Measurements from ENCODE around the gene KLHL13.

The KLHL13 gene

GRCh38 chrX:117977526-117977925, 139.1 kb downstream of the KLHL13 start:
- H3K36me3 ChIP-seq (ENCODE audit: control insufficient read depth, low read length) = no peaks in the 10 kb centered on the region
- H3K9me2 ChIP-seq (replicated peaks; ENCODE audit: control insufficient read depth, low read length) = no peaks in the 10 kb centered on the region
- no peak overlapping the region for H3K4me3 ChIP-seq (ENCODE audit: low read length)
- no peaks in the 10 kb centered on the region for H3K4me1 ChIP-seq (ENCODE audit: control insufficient read depth, low read length)
- H3K27me3 ChIP-seq (ENCODE audit: control insufficient read depth, low read length) = no peaks in the 10 kb centered on the region
- no peaks in the 10 kb centered on the region for H3F3A ChIP-seq (ENCODE audit: control insufficient read depth, insufficient read depth)
- H3K27ac ChIP-seq (ENCODE audit: low read depth, low read length) = no peak overlapping the region
- H4K20me1 ChIP-seq (ENCODE audit: control insufficient read depth, insufficient read depth, low read depth, low read length) = no peaks in the 10 kb centered on the region
- H3K79me2 ChIP-seq (ENCODE audit: control insufficient read depth, low read length) = no peaks in the 10 kb centered on the region
- H3K4me2 ChIP-seq (ENCODE audit: low read length) = no peak overlapping the region
- H3K9me3 ChIP-seq (ENCODE audit: control insufficient read depth, insufficient read depth, low read length) = no peaks in the 10 kb centered on the region
- TF ChIP-seq EZH2phosphoT487 (IDR thresholded peaks at IDR 0.05; ENCODE audit: borderline replicate concordance, low read length) = no peak
- TF ChIP-seq, protein P1, sequence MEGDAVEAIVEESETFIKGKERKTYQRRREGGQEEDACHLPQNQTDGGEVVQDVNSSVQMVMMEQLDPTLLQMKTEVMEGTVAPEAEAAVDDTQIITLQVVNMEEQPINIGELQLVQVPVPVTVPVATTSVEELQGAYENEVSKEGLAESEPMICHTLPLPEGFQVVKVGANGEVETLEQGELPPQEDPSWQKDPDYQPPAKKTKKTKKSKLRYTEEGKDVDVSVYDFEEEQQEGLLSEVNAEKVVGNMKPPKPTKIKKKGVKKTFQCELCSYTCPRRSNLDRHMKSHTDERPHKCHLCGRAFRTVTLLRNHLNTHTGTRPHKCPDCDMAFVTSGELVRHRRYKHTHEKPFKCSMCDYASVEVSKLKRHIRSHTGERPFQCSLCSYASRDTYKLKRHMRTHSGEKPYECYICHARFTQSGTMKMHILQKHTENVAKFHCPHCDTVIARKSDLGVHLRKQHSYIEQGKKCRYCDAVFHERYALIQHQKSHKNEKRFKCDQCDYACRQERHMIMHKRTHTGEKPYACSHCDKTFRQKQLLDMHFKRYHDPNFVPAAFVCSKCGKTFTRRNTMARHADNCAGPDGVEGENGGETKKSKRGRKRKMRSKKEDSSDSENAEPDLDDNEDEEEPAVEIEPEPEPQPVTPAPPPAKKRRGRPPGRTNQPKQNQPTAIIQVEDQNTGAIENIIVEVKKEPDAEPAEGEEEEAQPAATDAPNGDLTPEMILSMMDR (IDR thresholded peaks at IDR 0.05; ENCODE audit: low read depth, low read length, poor library complexity, severe bottlenecking) = no peak

GRCh38 chrX:117973110-117973807, 143.4 kb downstream of the KLHL13 start:
- no peaks in the 10 kb centered on the region for H3K4me1 ChIP-seq (ENCODE audit: control insufficient read depth, low read length)
- H3K9me2 ChIP-seq (replicated peaks; ENCODE audit: control insufficient read depth, low read length) = no peaks in the 10 kb centered on the region
- no peaks in the 10 kb centered on the region for H3K36me3 ChIP-seq (ENCODE audit: control insufficient read depth, low read length)
- no peak overlapping the region for H3K4me2 ChIP-seq (ENCODE audit: low read length)
- H3F3A ChIP-seq (ENCODE audit: control insufficient read depth, insufficient read depth) = no peaks in the 10 kb centered on the region
- no peak for TF ChIP-seq EZH2phosphoT487 (IDR thresholded peaks at IDR 0.05; ENCODE audit: borderline replicate concordance, low read length)
- TF ChIP-seq, protein P1 (IDR thresholded peaks at IDR 0.05; ENCODE audit: low read depth, low read length, poor library complexity, severe bottlenecking) = no peak
- no peaks in the 10 kb centered on the region for H4K20me1 ChIP-seq (ENCODE audit: control insufficient read depth, insufficient read depth, low read depth, low read length)
- no peak overlapping the region for H3K27ac ChIP-seq (ENCODE audit: low read depth, low read length)
- H3K79me2 ChIP-seq (ENCODE audit: control insufficient read depth, low read length) = no peaks in the 10 kb centered on the region
- H3K27me3 ChIP-seq (ENCODE audit: control insufficient read depth, low read length) = no peaks in the 10 kb centered on the region
- no peak overlapping the region for H3K4me3 ChIP-seq (ENCODE audit: low read length)
- H3K9me3 ChIP-seq (ENCODE audit: control insufficient read depth, insufficient read depth, low read length) = no peaks in the 10 kb centered on the region

DNA sequence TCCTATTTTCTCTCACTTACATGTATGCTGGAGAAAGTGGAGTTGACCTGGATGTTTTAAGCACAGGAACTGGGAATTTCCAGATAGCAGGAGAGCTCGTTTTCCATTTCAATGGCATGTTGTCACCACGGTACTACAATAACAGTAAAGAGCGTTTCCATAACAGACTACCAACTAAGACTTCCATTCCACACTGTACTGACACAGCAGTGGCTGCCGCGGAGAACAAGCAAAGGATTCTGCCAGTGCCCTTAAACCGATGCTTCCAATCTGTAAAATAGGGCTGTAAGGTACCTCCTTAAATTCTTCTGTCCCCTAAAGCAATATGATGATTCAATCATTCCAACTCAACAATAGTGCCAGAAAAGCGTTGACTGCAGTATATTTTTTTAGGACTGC, 143.9 kb downstream of the KLHL13 start:
- Histone ChIP-seq H3K9me3 (ENCODE audit: control insufficient read depth, insufficient read depth, low read length) (no peaks in the 10 kb centered on the region), H3K4me2 (ENCODE audit: low read length) (no peak overlapping the region), H4K20me1 (ENCODE audit: control insufficient read depth, insufficient read depth, low read depth, low read length) (no peaks in the 10 kb centered on the region), H3F3A (ENCODE audit: control insufficient read depth, insufficient read depth) (no peaks in the 10 kb centered on the region), H3K27ac (ENCODE audit: low read depth, low read length) (no peak overlapping the region), H3K4me1 (ENCODE audit: control insufficient read depth, low read length) (no peaks in the 10 kb centered on the region), H3K36me3 (ENCODE audit: control insufficient read depth, low read length) (no peaks in the 10 kb centered on the region), H3K9me2 (replicated peaks; ENCODE audit: control insufficient read depth, low read length) (no peaks in the 10 kb centered on the region), H3K79me2 (ENCODE audit: control insufficient read depth, low read length) (no peaks in the 10 kb centered on the region), H3K27me3 (ENCODE audit: control insufficient read depth, low read length) (no peaks in the 10 kb centered on the region), H3K4me3 (ENCODE audit: low read length) (no peak overlapping the region)
- no peak for TF ChIP-seq EZH2phosphoT487 (IDR thresholded peaks at IDR 0.05; ENCODE audit: borderline replicate concordance, low read length)
- TF ChIP-seq, protein P1 (IDR thresholded peaks at IDR 0.05; ENCODE audit: low read depth, low read length, poor library complexity, severe bottlenecking) = no peak

Data from DOHH2 (cell line).